ENCODE results near the gene PLCB1. TPM values are rescaled to one million over a fixed set of nuclear protein-coding genes. Genes with fewer than 3 reads are reported as not detected.

Gene PLCB1
- polyA plus RNA-seq, 1 experiment = 16.4 TPM

DNA sequence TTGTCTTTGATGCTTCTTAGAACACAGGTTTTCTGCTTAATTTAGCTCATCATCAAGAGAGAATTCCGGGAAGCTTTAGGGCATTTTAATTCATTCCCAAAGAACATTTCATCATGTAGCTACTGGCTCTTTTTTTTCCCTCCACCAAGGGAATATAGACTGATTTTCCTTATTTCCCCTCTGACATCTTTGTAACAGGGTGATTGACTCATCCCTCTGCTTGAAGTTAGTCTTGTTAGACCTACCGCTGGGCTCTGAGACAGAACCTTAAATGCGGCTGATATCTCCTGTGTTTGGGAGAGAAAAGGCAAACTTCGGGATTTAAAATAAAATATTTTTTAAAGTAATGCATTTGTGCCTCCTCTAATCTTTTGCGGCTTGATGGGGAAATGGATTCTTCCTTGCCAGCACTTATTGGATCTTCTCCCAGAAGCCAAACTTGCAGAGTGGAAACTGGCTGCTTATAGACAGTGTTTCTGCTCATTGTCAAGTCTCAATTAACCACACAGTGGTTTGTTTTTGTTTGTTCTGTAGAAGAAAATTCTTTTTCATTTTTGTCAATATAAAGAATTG lies 664.1 kb downstream of the PLCB1 start:
- Histone ChIP-seq H3K9me3 (ENCODE audit: control insufficient read depth, insufficient read depth, low read length) (no peaks in the 10 kb centered on the region), H3K27ac (ENCODE audit: low read depth, low read length) (no peak overlapping the region), H3K4me3 (ENCODE audit: low read depth, low read length) (no peak overlapping the region), H3K27me3 (ENCODE audit: control insufficient read depth, insufficient read depth, low read length) (no peaks in the 10 kb centered on the region)
- DNase-seq (ENCODE audit: low read depth, low spot score) = no peak
- ChIA-PET CTCF (interaction anchor here (0.9 kb wide), 1 partner anchor 261 kb away, joined by 4 read pairs; no protein-coding TSS in a partner anchor), POLR2A (no interaction called here)
- TF ChIP-seq, protein P1, sequence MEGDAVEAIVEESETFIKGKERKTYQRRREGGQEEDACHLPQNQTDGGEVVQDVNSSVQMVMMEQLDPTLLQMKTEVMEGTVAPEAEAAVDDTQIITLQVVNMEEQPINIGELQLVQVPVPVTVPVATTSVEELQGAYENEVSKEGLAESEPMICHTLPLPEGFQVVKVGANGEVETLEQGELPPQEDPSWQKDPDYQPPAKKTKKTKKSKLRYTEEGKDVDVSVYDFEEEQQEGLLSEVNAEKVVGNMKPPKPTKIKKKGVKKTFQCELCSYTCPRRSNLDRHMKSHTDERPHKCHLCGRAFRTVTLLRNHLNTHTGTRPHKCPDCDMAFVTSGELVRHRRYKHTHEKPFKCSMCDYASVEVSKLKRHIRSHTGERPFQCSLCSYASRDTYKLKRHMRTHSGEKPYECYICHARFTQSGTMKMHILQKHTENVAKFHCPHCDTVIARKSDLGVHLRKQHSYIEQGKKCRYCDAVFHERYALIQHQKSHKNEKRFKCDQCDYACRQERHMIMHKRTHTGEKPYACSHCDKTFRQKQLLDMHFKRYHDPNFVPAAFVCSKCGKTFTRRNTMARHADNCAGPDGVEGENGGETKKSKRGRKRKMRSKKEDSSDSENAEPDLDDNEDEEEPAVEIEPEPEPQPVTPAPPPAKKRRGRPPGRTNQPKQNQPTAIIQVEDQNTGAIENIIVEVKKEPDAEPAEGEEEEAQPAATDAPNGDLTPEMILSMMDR (IDR thresholded peaks at IDR 0.05; ENCODE audit: low read depth, low read length) = no peak

DNA sequence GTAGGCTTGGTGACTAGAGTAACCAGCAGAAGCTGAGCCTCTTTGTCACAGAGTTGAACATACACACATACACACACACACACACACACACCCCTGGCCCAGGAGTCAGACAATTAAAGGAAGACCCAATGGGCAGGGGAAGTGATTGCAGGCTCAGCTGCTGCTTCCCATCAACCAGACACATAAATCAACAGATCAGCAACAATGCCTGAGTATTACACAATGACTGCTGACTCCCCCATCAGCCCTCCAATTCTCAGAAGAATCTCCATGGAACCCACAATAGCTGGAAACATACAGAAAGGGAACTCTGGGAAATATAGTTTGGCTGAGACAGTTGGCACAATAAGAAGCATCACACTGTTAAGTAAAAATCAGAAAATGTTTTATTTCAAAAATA lies 666.4 kb downstream of the PLCB1 start:
- ChIA-PET CTCF (interaction anchor here (0.6 to 1.5 kb wide), 4 partner anchors 8 to 595 kb away, joined by 3 to 4 read pairs (median 3); no protein-coding TSS in a partner anchor), POLR2A (no interaction called here)
- Histone ChIP-seq H3K27me3 (ENCODE audit: control insufficient read depth, insufficient read depth, low read length) (no peaks in the 10 kb centered on the region), H3K4me3 (ENCODE audit: low read depth, low read length) (no peak overlapping the region), H3K9me3 (ENCODE audit: control insufficient read depth, insufficient read depth, low read length) (no peaks in the 10 kb centered on the region), H3K27ac (ENCODE audit: low read depth, low read length) (no peak overlapping the region)
- TF ChIP-seq, protein P1 (IDR thresholded peaks at IDR 0.05; ENCODE audit: low read depth, low read length) = no peak
- no peak for DNase-seq (ENCODE audit: low read depth, low spot score)

DNA sequence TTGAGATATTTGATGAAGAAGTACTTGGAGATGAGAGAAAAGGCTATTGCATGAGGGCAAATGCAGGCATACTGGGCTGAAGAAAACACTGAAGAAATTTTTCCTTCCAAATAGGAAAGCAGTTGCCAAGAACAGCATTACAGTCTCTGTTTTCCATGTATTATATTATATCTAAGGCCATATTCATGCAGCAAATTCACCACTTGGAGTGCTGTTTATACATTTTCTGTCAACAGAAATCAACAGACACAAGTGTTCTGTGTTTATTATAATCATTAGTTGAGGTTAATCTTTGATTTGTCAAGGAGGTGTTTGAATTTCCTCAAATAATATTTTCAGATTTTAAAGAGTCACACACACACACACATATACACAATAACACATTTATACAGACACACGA lies 668.0 kb downstream of the PLCB1 start:
- H3K27me3 ChIP-seq (ENCODE audit: control insufficient read depth, insufficient read depth, low read length) = no peaks in the 10 kb centered on the region
- no peaks in the 10 kb centered on the region for H3K9me3 ChIP-seq (ENCODE audit: control insufficient read depth, insufficient read depth, low read length)
- POLR2A ChIA-PET = no interaction called here
- no peak overlapping the region for H3K4me3 ChIP-seq (ENCODE audit: low read depth, low read length)
- CTCF ChIA-PET = interaction anchor here (0.6 to 1.5 kb wide), 2 partner anchors 10 to 593 kb away, joined by 3 read pairs; no protein-coding TSS in a partner anchor
- no peak overlapping the region for H3K27ac ChIP-seq (ENCODE audit: low read depth, low read length)
- no peak for DNase-seq (ENCODE audit: low read depth, low spot score)
- TF ChIP-seq, protein P1 (IDR thresholded peaks at IDR 0.05; ENCODE audit: low read depth, low read length) = no peak

DNA sequence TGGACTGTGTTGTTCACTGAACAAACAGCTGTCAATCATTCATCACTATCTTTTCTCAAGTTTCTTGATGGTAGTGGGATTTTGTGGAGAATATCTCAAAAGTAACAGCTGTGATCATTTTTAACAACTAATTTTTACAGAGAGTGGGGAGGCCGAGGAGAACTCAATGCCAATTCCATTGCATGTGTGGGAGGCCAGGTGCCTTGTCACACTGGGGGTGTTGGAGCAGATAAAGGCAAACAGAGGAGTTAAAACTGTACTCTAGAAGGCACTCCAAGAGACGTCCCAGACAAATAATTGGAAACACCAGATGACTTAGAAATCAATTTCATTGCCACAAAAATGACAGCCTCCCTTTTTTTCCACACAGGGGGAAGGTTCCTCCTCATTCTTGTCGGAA lies 669.6 kb downstream of the PLCB1 start:
- ChIA-PET CTCF (no interaction called here), POLR2A (no interaction called here)
- H3K9me3 ChIP-seq (ENCODE audit: control insufficient read depth, insufficient read depth, low read length) = no peaks in the 10 kb centered on the region
- no peak overlapping the region for H3K4me3 ChIP-seq (ENCODE audit: low read depth, low read length)
- TF ChIP-seq, protein P1 (IDR thresholded peaks at IDR 0.05; ENCODE audit: low read depth, low read length) = no peak
- no peak overlapping the region for H3K27ac ChIP-seq (ENCODE audit: low read depth, low read length)
- H3K27me3 ChIP-seq (ENCODE audit: control insufficient read depth, insufficient read depth, low read length) = no peaks in the 10 kb centered on the region
- DNase-seq (ENCODE audit: low read depth, low spot score) = no peak

DNA sequence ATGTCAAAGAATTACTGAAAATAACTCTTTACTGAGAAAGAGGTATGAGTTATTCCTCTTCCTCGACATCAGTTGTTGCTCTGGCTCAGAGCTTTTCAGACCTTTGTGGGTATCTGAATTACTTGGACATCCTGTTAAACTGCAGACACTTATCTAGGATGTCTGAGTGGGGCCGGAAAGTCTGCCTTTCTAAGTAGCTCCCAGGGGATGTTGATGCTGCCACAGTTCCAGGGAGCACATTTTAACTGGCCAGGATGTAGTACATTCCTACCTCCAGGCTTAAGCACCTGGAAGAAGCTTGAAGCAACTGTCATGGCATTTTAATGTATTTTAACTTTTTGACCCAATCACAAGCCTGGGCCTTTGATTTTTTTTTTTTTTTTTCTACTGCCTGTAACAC lies 671.0 kb downstream of the PLCB1 start:
- DNase-seq (ENCODE audit: low read depth, low spot score) = no peak
- H3K27me3 ChIP-seq (ENCODE audit: control insufficient read depth, insufficient read depth, low read length) = no peaks in the 10 kb centered on the region
- ChIA-PET CTCF (interaction anchor here (0.6 to 1.9 kb wide), 6 partner anchors 13 to 605 kb away, joined by 3 to 10 read pairs (median 3); no protein-coding TSS in a partner anchor), POLR2A (no interaction called here)
- TF ChIP-seq, protein P1 (IDR thresholded peaks at IDR 0.05; ENCODE audit: low read depth, low read length) = no peak
- H3K9me3 ChIP-seq (ENCODE audit: control insufficient read depth, insufficient read depth, low read length) = no peaks in the 10 kb centered on the region
- H3K27ac ChIP-seq (ENCODE audit: low read depth, low read length) = no peak overlapping the region
- no peak overlapping the region for H3K4me3 ChIP-seq (ENCODE audit: low read depth, low read length)

Measured in AG04450 (cell line).